Measurements from ENCODE around the gene EIF5AL1. TPM values are rescaled to one million over a fixed set of nuclear protein-coding genes. Genes with fewer than 3 reads are reported as not detected.

Gene EIF5AL1
- total and polyA plus RNA-seq, 2 of the 8 experiments (the other 6 are each of a cell fraction or from before 2014, with no cell fraction given), result 1.7 to 2.2 TPM

- no peak for TF ChIP-seq POLR2AphosphoS5 (IDR thresholded peaks at IDR 0.05; ENCODE audit: low read depth, low read length)
- no peak for TF ChIP-seq E2F6 (IDR thresholded peaks at IDR 0.05)
- no peak for TF ChIP-seq EZH2 (IDR thresholded peaks at IDR 0.05; ENCODE audit: low read depth, low read length, severe bottlenecking)
- no peak for TF ChIP-seq SP2 (IDR thresholded peaks at IDR 0.05; ENCODE audit: low read length)
- TF ChIP-seq RAD21 (IDR thresholded peaks at IDR 0.05 in 1 of 2, conservative IDR thresholded peaks at IDR 0.05 in 1 of 2; ENCODE audit: low read depth in 2 of 2, low read length in 2 of 2), result no peak
- TF ChIP-seq KDM5A (IDR thresholded peaks at IDR 0.05; ENCODE audit: low read length), result no peak
- no peak for TF ChIP-seq HDAC6 (IDR thresholded peaks at IDR 0.05; ENCODE audit: low read depth, low read length)
- TF ChIP-seq SP4 (IDR thresholded peaks at IDR 0.05; ENCODE audit: low read length), result no peak
- TF ChIP-seq TAF7 (optimal IDR thresholded peaks at IDR 0.05; ENCODE audit: borderline replicate concordance, low read depth, low read length), result no peak
These were observed 34.9 kb upstream of the EIF5AL1 start (continued) for GRCh38 chr10:79477456-79477855.
